ENCODE measurements around the gene DDAH1.

The DDAH1 gene

GRCh38 chr1:85428471-85429089 lies 36.4 kb downstream of the DDAH1 start:
- DNase-seq (no peak), ATAC-seq (ENCODE audit: insufficient read depth, low read depth) (no peak)
- Histone ChIP-seq H3K79me2 (ENCODE audit: insufficient read depth, low read length) (no peaks in the 10 kb centered on the region), H3K4me1 (ENCODE audit: insufficient read depth, low read length) (no peaks in the 10 kb centered on the region), H3K9me3 (ENCODE audit: insufficient read depth, low read length, severe bottlenecking) (no peaks in the 10 kb centered on the region), H4K20me1 (ENCODE audit: insufficient read depth, low read length) (no peaks in the 10 kb centered on the region), H3K36me3 (ENCODE audit: insufficient read depth, low read length) (no peaks in the 10 kb centered on the region), H2AFZ (ENCODE audit: low read depth, low read length) (no peak overlapping the region), H3K27me3 (ENCODE audit: insufficient read depth, low read length, poor library complexity) (no peaks in the 10 kb centered on the region), H3K27ac (ENCODE audit: low read length) (no peak overlapping the region), H3K9ac (ENCODE audit: low read depth, low read length) (no peak overlapping the region), H3K4me3 (ENCODE audit: low read depth in 1 of 2, low read length in 2 of 2) (no peak overlapping the region), H3K4me2 (ENCODE audit: insufficient read depth, low read length) (no peak overlapping the region)
- TF ChIP-seq EZH2 (IDR thresholded peaks at IDR 0.05; ENCODE audit: borderline replicate concordance, low read depth, low read length, severe bottlenecking) (no peak), CTCF (IDR thresholded peaks at IDR 0.05; ENCODE audit: borderline replicate concordance, extremely low read depth, low read length, poor library complexity, severe bottlenecking) (no peak)

- Histone ChIP-seq H3K79me2 (ENCODE audit: insufficient read depth, low read length) (no peaks in the 10 kb centered on the region), H2AFZ (ENCODE audit: low read depth, low read length) (no peak overlapping the region), H3K36me3 (ENCODE audit: insufficient read depth, low read length) (no peaks in the 10 kb centered on the region), H3K9me3 (ENCODE audit: insufficient read depth, low read length, severe bottlenecking) (no peaks in the 10 kb centered on the region), H3K4me3 (ENCODE audit: low read depth in 1 of 2, low read length in 2 of 2) (no peak overlapping the region), H3K4me1 (ENCODE audit: insufficient read depth, low read length) (no peaks in the 10 kb centered on the region), H3K27ac (ENCODE audit: low read length) (no peak overlapping the region), H3K4me2 (ENCODE audit: insufficient read depth, low read length) (no peak overlapping the region), H3K9ac (ENCODE audit: low read depth, low read length) (no peak overlapping the region), H3K27me3 (ENCODE audit: insufficient read depth, low read length, poor library complexity) (no peaks in the 10 kb centered on the region), H4K20me1 (ENCODE audit: insufficient read depth, low read length) (no peaks in the 10 kb centered on the region)
- no peak for DNase-seq
- TF ChIP-seq EZH2 (IDR thresholded peaks at IDR 0.05; ENCODE audit: borderline replicate concordance, low read depth, low read length, severe bottlenecking) = no peak
- TF ChIP-seq CTCF (IDR thresholded peaks at IDR 0.05; ENCODE audit: borderline replicate concordance, extremely low read depth, low read length, poor library complexity, severe bottlenecking) = no peak
- no peak for ATAC-seq (ENCODE audit: insufficient read depth, low read depth)
Observed at GRCh38 chr1:85427849-85428248, 37.1 kb downstream of the DDAH1 start.

- H2AFZ ChIP-seq (ENCODE audit: low read depth, low read length) = no peak overlapping the region
- H3K79me2 ChIP-seq (ENCODE audit: insufficient read depth, low read length) = no peaks in the 10 kb centered on the region
- H4K20me1 ChIP-seq (ENCODE audit: insufficient read depth, low read length) = no peaks in the 10 kb centered on the region
- ATAC-seq (ENCODE audit: insufficient read depth, low read depth) (no peak), DNase-seq (no peak)
- H3K9me3 ChIP-seq (ENCODE audit: insufficient read depth, low read length, severe bottlenecking) = no peaks in the 10 kb centered on the region
- H3K27ac ChIP-seq (ENCODE audit: low read length) = no peak overlapping the region
- H3K4me3 ChIP-seq (ENCODE audit: low read depth in 1 of 2, low read length in 2 of 2) = no peak overlapping the region
- H3K36me3 ChIP-seq (ENCODE audit: insufficient read depth, low read length) = no peaks in the 10 kb centered on the region
- H3K4me2 ChIP-seq (ENCODE audit: insufficient read depth, low read length) = no peak overlapping the region
- no peak overlapping the region for H3K9ac ChIP-seq (ENCODE audit: low read depth, low read length)
- no peak for TF ChIP-seq EZH2 (IDR thresholded peaks at IDR 0.05; ENCODE audit: borderline replicate concordance, low read depth, low read length, severe bottlenecking)
- TF ChIP-seq CTCF (IDR thresholded peaks at IDR 0.05; ENCODE audit: borderline replicate concordance, extremely low read depth, low read length, poor library complexity, severe bottlenecking) = no peak
- H3K4me1 ChIP-seq (ENCODE audit: insufficient read depth, low read length) = no peaks in the 10 kb centered on the region
- H3K27me3 ChIP-seq (ENCODE audit: insufficient read depth, low read length, poor library complexity) = no peaks in the 10 kb centered on the region
Observed at GRCh38 chr1:85427331-85427730, 37.6 kb downstream of the DDAH1 start.
